ENCODE data around the gene CLIC3.

The CLIC3 gene

DNA sequence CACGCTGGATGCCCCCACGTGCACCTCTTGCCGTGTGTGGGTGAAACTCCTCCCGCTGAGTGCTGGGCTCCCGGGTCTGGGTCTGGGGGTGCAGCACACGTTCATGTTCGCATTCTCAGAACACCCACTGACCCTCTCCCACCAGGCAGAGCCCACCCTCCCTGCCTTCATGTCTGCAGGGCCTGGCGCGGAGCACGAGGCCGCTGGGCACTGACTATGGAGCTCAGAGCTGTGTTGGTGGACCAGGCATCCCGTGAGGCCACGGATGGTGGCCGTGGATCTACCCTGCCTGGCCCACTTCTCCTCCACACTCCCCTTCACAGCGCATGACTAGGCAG, 35.5 kb downstream of the CLIC3 start:
- DNase-seq (ENCODE audit: low read depth) = no peak
- TF ChIP-seq, protein P1, sequence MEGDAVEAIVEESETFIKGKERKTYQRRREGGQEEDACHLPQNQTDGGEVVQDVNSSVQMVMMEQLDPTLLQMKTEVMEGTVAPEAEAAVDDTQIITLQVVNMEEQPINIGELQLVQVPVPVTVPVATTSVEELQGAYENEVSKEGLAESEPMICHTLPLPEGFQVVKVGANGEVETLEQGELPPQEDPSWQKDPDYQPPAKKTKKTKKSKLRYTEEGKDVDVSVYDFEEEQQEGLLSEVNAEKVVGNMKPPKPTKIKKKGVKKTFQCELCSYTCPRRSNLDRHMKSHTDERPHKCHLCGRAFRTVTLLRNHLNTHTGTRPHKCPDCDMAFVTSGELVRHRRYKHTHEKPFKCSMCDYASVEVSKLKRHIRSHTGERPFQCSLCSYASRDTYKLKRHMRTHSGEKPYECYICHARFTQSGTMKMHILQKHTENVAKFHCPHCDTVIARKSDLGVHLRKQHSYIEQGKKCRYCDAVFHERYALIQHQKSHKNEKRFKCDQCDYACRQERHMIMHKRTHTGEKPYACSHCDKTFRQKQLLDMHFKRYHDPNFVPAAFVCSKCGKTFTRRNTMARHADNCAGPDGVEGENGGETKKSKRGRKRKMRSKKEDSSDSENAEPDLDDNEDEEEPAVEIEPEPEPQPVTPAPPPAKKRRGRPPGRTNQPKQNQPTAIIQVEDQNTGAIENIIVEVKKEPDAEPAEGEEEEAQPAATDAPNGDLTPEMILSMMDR (IDR thresholded peaks at IDR 0.05; ENCODE audit: control insufficient read depth, extremely low read depth, insufficient read depth) = no peak
- H3K4me3 ChIP-seq (ENCODE audit: low read depth, low read length) = no peak overlapping the region

DNA sequence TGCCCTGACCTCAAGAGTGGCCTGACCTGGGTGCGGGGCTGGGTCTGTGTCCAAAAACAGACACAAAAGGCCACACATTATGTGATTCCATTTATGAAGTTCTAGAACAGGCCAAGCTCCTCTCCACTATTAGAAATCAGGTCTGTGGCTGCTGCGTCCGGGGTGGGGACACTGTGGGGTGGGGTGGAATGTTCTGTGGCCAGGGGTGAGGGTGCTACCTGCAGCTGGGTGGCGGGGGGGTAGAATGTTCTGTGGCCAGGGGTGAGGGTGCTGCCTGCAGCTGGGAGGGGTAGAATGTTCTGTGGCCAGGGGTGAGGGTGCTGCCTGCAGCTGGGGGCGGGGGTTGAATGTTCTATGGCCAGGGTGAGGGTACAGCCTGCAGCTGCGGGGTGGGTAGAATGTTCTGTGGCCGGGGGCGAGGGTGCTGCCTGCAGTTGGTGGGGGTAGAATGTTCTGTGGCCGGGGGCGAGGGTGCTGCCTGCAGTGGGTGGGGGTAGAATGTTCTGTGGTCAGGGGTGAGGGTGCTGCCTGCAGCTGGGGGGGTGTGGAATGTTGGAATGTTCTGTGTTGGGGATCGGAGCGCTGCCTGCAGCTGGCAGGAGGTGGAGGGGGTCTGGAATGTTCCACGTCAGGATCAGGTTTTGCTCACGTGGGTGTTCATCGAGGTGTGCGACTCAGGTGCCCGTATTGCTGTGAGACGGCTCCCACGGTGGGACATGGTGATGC, 36.0 kb downstream of the CLIC3 start:
- TF ChIP-seq, protein P1 (IDR thresholded peaks at IDR 0.05; ENCODE audit: control insufficient read depth, extremely low read depth, insufficient read depth) = no peak
- H3K4me3 ChIP-seq (ENCODE audit: low read depth, low read length) = no peak overlapping the region
- no peak for DNase-seq (ENCODE audit: low read depth)

DNA sequence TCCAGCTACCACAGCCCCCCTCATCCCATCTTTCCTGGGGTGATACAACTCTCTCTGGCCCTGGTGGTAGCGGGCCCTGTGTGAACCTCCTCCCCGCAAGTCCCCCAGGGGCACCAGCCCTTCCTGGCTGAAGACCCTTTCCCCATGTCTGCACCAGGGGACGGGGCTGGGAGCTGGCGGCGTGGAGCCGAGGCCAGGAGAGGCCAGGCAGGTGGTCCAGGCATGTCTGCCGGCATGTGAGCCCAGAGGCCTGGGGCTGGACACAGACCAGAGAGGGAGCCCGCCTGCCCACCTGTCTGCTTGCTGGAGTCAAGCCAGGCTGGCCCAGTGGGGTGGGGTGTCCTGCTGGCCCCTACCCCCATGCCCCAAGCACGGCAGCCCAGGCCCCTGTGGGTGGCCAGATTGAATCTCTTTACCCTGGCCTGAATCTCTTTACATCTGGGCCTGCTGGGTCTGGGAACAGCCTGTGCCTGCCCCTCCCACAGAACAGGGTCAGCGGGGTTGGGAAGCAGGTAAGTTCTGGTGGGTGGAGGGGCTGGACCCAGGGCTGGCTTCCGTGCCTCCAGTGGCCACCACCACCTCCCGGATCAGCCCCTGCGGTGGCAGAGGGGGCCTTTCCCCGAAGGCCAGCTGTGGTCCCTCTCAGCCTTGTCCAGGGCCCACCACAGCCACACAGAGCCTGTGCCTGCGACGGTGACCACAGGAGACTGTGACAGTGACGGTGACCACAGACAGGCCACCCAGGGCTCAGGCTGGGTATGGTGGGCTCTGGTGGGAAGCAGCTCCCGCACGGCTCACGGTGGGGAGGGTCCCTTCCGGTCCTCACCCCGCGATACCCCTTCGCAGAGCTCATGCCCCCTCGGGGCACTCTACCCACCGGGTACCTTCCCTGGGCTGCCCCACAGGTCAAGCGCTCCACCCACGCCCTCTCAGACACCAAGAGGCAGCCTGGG, 37.2 kb downstream of the CLIC3 start:
- TF ChIP-seq, protein P1 (IDR thresholded peaks at IDR 0.05; ENCODE audit: control insufficient read depth, extremely low read depth, insufficient read depth) = no peak
- DNase-seq (ENCODE audit: low read depth) = no peak
- no peak overlapping the region for H3K4me3 ChIP-seq (ENCODE audit: low read depth, low read length)

DNA sequence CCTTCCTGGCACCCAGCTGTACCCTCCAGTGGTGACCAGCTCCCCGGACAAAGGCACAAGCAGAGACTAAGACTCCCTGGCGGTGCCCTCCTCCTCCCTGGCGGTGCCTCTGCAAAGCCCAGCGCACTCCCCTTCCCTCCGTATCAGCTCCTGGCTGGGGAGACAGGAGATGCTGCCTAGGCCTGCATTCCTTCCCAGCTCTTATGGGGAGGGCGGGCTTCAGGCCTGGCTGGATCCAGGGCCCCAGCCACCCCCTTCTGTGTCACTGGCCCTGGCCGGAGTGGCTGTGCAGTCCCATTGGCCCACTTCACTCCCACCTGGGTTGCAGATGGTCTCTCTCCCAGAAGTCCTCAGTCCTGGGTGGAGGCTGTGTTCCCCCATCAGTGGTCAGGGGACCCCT, 37.9 kb downstream of the CLIC3 start:
- TF ChIP-seq, protein P1 (IDR thresholded peaks at IDR 0.05; ENCODE audit: control insufficient read depth, extremely low read depth, insufficient read depth) = no peak
- no peak overlapping the region for H3K4me3 ChIP-seq (ENCODE audit: low read depth, low read length)
- no peak for DNase-seq (ENCODE audit: low read depth)

DNA sequence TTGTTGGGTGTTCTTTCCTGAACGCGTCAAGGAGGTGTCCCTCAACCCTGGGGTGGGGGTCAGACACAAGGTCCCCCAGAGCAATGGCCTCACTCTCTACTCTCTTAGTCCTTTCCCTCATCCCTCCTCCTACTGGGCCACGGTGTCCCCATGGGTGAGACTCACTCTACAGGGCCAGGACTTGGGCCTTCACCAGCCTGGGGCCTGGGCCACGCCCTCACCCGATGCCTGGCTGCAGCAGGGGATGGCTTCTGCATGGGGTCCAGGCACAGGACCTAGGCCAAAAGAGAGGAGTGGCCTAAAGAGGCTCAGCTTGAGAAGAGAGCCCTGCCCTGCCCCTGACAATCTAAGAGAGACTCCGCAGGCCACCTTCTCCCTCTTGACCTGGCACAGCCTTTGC, 38.5 kb downstream of the CLIC3 start:
- TF ChIP-seq, protein P1 (IDR thresholded peaks at IDR 0.05; ENCODE audit: control insufficient read depth, extremely low read depth, insufficient read depth) = no peak

DNA sequence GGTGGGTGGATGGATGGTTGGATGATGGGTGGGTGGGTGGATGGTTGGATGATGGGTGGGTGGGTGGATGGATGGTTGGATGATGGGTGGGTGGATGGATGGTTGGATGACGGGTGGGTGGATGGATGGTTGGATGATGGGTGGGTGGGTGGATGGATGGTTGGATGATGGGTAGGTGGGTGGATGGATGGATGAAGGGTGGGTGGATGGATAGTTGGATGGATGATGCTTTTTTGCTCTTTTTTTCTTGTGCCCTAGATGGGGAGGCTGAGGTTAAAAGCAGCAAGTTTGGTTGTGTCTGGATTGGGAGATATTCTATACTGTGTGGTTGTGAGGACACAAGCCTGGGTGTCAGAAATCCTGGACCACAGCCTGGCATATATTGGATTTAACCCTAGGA, 38.9 kb downstream of the CLIC3 start:
- TF ChIP-seq, protein P1 (IDR thresholded peaks at IDR 0.05; ENCODE audit: control insufficient read depth, extremely low read depth, insufficient read depth) = no peak
- H3K4me3 ChIP-seq (ENCODE audit: low read depth, low read length) = no peak overlapping the region
- no peak for DNase-seq (ENCODE audit: low read depth)

More for the DNA sequence above, 38.5 kb downstream of the CLIC3 start:
- DNase-seq (ENCODE audit: low read depth) = no peak
- H3K4me3 ChIP-seq (ENCODE audit: low read depth, low read length) = no peak overlapping the region
